Pericardium fibroblast (primary cell): ENCODE measurements around the gene HSH2D. TPM values are rescaled to one million over a fixed set of nuclear protein-coding genes. Genes with fewer than 3 reads are reported as not detected.

Experiments
- total RNA-seq: library from RNA; depleted of rRNA; stranded (reverse); fragments of >200 nt; gene quantifications from 2 replicates; pipeline ENCODE4 v1.2.3, GENCODE V29; 2015

Gene HSH2D, protein sequence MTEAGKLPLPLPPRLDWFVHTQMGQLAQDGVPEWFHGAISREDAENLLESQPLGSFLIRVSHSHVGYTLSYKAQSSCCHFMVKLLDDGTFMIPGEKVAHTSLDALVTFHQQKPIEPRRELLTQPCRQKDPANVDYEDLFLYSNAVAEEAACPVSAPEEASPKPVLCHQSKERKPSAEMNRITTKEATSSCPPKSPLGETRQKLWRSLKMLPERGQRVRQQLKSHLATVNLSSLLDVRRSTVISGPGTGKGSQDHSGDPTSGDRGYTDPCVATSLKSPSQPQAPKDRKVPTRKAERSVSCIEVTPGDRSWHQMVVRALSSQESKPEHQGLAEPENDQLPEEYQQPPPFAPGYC
- not detected in 2 replicates for total RNA-seq

DNA sequence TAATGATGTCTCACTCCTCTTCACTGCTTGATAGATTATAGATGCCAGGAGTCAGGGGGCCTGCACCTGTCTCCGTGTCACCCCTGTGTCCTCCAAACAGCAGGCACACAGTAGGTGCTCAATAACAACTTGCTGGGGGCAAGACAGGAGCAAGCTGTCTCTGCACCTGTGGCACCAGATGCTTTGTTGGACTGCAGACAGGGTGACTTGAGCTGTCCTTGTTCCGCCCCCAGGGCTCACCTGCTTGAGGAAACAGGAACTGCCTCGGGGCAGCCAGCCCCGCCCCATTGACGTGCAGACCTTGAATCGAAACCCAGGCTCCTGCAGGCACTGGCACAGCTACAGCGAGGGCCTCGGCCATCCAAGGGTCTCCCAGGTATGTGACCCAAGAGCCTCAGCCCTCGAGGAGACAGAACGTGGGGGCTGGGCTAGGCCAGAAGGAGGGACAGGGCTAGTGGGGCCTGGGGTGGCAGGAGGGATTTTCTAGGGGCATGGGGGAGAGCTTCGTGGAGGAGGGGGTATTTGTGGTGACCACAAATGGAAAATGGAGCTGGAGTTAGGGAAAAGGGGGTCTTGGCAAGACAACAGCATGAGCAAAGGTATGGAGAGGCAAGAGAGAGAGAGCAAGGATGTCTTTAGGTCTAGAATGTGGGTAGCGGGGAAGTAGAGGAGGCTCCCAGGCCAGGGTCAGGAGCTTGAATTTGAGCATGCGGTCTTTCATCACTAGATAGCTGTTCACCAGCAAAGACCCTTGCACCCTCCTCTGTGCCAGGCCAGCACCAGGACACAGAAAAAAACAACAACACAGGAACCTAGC is at the start of gene HSH2D:
Gene HSH2D, plus strand, starts transcription at position 287 of the 817 bp plus-strand sequence. CDS start 5,066 bp downstream, outside the sequence.

DNA sequence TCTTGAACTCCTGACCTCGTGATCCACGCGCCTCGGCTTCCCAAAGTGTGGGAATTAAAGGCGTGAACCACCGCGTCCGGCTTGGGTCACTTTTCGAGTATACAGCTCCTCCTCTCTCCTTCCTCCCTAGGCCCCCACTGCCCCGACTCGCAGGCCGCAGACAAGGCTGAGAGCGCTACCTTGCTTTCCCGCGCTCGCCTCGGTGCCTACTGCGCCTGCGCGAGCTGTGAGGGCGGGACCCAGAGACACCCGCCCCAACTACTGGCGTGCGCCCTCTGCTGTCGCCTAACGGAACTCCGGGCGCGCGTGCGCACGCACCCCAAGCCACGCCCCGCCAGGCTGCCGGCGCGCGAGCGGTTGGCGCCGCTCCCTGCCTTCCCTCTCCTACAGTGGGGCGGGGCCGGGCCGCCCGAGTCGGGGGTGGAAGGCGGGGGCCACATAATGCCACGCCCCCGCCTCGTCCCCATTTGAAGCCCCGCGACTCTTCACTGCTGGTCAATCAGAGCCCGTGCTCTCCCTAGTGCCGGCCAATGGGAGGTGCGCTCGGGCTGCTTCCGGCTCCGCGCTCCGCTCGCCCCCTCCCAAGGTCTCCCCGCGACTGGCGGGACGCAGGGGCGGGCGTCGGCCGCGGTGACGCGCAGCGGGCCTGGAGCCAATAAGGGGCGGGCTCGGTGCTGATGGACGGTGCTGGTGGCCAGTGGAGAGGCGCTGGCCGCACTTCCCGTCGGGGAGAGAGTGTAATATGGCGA is 32.2 kb upstream of the HSH2D start, which contains the start of gene RAB8A:
Gene RAB8A, plus strand, starts transcription at position 730 of the 749 bp plus-strand sequence. Its CDS starts 13 bp downstream, at position 743.

DNA sequence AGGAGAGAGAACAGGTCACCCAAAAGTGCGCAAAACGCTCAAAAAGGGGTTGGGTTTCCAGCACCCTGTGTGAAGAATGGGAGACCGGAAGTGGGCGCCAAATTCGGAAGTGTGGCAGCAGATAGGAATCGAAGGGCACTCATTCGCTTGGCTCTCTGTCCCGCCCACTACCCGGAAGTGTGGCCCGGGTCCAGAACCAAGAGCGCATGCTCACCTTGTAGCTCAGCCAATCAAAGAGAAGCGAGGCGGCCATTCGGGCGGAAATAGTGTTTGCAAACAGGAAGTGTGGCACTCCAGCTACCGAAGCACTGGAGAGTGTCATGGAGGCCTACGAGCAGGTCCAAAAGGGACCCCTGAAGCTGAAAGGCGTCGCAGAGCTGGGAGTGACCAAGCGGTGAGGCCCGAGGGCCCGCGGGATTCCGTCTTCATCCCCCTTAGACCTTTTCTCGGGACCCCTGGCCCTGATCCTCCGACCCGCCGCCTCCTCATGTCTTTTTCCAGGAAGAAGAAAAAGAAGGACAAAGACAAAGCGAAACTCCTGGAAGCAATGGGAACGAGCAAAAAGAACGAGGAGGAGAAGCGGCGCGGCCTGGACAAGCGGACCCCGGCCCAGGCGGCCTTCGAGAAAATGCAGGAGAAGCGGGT is 41.8 kb downstream of the HSH2D start, which contains the start of gene FAM32A:
Gene FAM32A, plus strand, starts transcription at position 288 of the 645 bp plus-strand sequence. Its CDS starts 33 bp downstream, at position 321.

DNA sequence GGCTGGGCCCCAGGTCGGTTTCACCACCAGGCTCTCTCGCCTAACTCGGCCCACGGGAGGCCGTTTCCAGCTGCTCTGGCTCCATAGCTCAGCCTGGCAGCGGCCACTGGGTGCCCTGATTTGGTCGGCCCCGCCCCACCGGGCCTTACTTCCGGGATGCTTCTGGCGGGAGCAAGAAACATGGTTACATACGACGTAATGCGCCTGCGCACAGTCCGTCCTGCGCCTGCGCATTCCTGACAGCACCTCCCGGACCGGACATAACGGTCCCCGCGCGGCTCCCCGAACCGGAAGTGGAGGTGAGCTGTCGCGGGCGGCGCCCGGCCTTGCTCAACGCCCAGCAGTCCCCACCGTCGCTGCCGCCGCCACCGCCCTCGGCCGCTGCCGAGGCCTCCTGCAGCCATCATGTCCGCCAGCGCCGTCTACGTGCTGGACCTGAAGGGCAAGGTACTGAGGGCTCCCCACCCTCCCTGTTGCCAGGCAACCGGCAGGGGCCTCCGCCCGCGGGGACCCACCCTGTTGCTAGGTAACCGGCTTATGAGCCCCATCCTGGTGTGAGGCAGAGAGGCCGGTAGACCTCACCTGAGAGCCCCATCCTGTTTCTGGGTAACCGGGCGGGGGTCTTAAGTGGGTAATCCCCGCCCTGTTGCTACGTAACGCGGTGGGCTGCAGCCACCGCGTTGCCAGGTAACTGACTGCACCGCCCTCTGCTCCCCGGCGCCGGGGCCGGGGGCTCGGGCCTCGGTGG is 54.3 kb downstream of the HSH2D start, which contains the start of gene AP1M1:
Gene AP1M1, plus strand, starts transcription at position 290 of the 748 bp plus-strand sequence. Its CDS starts 116 bp downstream, at position 406.

Other genes starting within 250 kb of the HSH2D start
- not detected in 2 replicates for gene CYP4F2, start 245.6 kb upstream of the HSH2D start, total RNA-seq
- gene CYP4F11, start 209.2 kb upstream of the HSH2D start, total RNA-seq: not detected in 2 replicates
- gene OR10H4, start 194.7 kb upstream of the HSH2D start, total RNA-seq: not detected in 2 replicates
- 586 and 1,159 TPM in 2 replicates for gene TPM4, start 67.2 kb upstream of the HSH2D start, total RNA-seq
- 49.1 and 60.1 TPM in 2 replicates for gene RAB8A, start 31.8 kb upstream of the HSH2D start, total RNA-seq
- not detected in 2 replicates for gene CIB3, start 29.8 kb downstream of the HSH2D start, total RNA-seq
- gene FAM32A, start 41.7 kb downstream of the HSH2D start, total RNA-seq: 93.8 and 99.4 TPM in 2 replicates
- gene AP1M1, start 54.2 kb downstream of the HSH2D start, total RNA-seq: 91.3 and 119 TPM in 2 replicates
- 19.6 and 37.2 TPM in 2 replicates for gene KLF2, start 181.1 kb downstream of the HSH2D start, total RNA-seq